Superior temporal gyrus (tissue), 1 donor: ENCODE data around the gene CAPN1.
"Not testable (repeated sequence)": the region's sequence is repeated elsewhere in the genome, so short reads cannot be mapped to it uniquely, and the experiment has no call there.

Experiments used
- DNase-seq: peaks from one replicate; pipeline ENCODE4 v3.0.0-alpha.2; 2016; ENCODE audit errors: extremely low spot score

The CAPN1 gene

GRCh38 chr11:65160643-65161042 lies 21.1 kb upstream of the CAPN1 start:
- DNase-seq, result no peak

- no peak for DNase-seq
Measured at GRCh38 chr11:65163684-65164083, 18.0 kb upstream of the CAPN1 start.

DNA sequence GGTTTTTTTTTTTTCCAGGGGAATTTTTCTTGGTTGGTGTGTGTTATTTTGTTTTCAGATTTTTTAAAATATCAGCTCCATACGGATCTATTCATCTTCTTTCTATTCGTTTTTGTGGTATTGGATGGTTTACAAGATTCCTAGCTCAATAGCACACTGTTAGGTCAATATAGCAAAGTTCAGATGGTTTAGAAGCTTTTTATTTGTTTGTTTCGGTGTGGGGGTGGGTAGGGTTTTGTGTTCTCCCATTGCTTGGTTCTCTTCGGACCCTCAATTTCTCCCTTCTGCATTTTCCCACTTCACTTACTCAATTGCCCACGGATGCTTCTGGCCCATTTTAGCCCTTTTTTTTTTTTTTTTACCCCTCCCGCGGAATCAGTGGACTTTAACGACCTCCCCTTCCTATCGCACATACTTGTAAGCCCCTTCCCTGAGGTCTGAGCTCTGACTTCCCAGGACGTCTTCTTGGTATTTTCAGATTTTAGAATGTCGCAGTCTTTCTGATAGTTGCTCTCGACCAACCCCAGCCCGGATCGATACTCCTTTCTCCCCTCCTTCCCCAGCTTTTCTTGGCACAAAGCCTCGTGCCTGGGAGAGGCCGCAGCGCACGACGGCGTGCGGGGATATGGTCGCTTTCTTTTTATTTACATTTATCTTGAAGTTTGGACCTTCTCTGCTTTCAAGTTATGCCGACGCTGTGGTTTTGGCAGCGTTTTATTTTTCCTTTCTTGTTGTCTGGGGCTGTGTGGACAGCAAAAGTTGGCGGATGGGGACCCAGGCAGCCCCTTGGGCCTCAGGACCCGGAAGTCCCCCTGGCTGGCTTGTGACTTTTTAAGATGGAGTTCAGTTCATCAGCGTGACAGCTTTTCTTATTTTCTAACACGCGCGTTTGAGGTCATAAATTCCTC lies 16.1 kb upstream of the CAPN1 start:
- no peak for DNase-seq

DNA sequence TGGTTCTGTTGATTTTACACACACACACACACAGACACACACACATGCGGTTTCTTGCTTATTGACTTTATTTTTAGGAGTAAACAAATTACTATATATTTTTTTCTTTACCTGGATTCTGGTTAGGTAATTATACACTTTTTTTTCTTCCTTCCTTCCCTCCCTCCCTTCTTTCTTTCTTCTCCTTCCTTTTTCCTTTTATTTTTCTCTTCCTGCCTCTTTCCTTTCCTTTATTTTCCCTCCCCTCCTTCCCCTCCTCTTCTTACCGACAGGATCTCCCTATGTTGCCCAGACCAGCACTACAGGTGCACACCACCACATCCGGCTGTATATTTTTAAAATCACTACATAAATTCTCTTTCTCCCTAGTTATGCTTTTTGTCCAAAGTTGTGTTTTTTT lies 14.8 kb upstream of the CAPN1 start:
- no peak for DNase-seq

DNA sequence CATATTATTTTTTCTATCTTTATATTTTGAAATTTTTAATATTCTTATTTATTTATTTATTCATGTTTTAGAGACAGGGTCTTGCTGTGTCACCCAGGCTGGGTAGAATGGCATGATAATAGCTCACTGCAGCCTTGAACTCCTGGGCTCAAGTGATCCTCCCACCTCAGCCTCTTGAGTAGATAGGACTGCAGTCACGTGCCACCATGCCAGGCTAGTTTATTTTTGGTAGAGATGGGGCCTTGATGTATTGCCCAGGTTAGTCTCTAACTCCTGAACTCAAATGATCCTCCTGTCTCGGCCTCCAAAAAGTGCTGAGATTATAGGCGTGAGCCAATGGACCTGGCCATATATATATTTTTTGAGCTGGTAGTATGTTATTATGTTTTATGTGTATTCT lies 14.1 kb upstream of the CAPN1 start:
- DNase-seq, result no peak

- no peak for DNase-seq
Measured at GRCh38 chr11:65169164-65169641, 12.5 kb upstream of the CAPN1 start.

- no peak for DNase-seq
Measured at GRCh38 chr11:65170058-65170534, 11.6 kb upstream of the CAPN1 start, which contains the start of gene SPDYC. SPDYC (plus strand) TSS chr11:65170233; CDS start chr11:65171358, 1,125 bp downstream.

GRCh38 chr11:65172600-65172999 lies 9.1 kb upstream of the CAPN1 start:
- no peak for DNase-seq

- DNase-seq, result not testable (repeated sequence)
Measured at GRCh38 chr11:65174571-65175010, 7.1 kb upstream of the CAPN1 start.

- no peak for DNase-seq
Measured at GRCh38 chr11:65180877-65181568, 705 bp upstream of the CAPN1 start.

- DNase-seq, result no peak
Measured at GRCh38 chr11:65182258-65183170, 786 bp downstream of the CAPN1 start.

DNA sequence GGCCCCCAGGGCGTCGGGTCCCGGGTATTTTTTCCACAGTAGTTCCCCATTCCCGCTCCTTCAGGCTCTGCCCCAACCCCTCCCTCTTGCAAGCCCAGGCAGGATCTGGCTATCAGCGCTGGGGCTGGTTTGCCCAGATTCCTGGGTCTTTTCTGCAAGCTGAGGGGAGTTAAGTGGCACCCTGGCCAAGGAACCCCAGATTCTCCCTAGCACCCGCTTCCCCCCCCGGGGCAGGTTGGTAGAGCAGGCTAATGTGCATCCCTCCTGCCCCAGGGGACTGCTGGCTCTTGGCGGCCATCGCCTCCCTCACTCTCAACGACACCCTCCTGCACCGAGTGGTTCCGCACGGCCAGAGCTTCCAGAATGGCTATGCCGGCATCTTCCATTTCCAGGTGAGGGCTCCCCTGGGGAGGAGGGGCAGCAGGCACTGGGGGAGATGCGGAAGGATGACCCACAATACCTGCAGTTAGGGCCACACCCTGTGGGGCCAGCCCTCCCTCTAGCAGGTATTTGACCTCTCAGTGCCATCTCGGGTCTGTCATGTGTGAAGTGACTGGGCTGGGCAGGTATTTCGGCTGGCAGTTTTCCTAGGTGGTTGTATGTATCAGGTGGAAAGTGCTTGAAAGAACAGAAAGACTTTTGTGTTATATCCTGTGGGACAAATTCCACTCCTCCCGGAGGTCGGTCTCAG lies 1.6 kb downstream of the CAPN1 start:
- DNase-seq, result no peak

- DNase-seq, result no peak
Measured at GRCh38 chr11:65184146-65184545, 2.4 kb downstream of the CAPN1 start.

GRCh38 chr11:65185171-65185570 lies 3.4 kb downstream of the CAPN1 start:
- no peak for DNase-seq

GRCh38 chr11:65185869-65186341 lies 4.2 kb downstream of the CAPN1 start:
- no peak for DNase-seq

DNA sequence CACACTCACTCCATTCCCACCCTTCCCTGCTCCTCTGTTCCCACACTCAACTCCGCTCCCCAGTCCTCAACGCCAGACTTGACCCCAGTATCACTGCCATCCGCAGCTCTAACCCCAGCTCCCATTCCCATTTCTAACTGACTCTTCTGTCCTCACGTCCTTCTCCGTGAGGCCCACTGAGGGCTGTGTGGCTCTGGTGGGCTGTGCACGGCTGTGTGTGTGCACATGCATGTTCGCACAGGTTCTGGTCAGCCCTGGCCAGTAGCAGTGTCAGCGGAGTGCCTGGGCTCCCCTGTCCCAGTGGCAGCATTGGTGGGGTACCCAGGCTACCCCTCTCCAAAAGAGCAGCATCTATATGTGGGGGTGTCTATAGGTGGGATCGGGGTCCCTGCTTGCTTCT lies 5.0 kb downstream of the CAPN1 start:
- DNase-seq, result no peak

DNA sequence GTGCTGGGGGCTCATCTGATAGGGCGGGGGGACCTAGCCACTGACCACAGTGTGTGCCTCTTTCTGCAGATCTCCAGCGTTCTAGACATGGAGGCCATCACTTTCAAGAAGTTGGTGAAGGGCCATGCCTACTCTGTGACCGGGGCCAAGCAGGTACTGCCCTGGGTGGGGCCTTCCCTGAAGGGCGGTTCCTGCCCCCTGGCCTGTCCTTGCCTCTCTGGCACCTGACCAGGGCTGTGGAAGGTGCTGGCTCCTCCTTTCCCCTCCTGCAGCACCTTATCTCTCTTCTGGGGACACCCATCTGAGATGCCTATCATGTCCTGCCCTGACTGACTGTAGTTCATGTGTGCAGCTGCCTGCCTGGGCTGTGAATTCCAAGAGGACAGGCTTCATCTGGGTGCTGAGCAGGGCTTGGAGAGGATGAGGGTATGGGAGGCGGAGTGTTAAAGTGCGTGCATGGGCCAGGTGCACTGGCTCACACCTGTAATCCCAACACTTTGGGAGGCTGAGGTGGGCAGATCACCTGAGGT lies 5.5 kb downstream of the CAPN1 start:
- no peak for DNase-seq

GRCh38 chr11:65187971-65188461 lies 6.3 kb downstream of the CAPN1 start:
- no peak for DNase-seq

DNA sequence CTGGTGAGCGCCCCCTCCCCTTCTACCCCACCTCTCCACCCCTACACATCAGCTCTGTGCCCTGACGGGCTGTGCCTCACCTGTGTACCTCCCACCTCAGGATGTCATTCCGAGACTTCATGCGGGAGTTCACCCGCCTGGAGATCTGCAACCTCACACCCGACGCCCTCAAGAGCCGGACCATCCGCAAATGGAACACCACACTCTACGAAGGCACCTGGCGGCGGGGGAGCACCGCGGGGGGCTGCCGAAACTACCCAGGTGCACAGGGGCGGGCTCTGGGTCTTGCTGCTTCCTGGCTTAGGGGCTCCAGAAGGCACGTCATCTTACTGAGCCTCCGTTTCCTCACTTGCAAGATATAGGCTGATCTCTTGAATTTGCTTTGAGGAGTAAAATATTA lies 6.8 kb downstream of the CAPN1 start:
- DNase-seq, result no peak

GRCh38 chr11:65189191-65189590 lies 7.5 kb downstream of the CAPN1 start:
- DNase-seq, result no peak
